ENCODE measurements around the gene BCOR. TPM values are rescaled to one million over a fixed set of nuclear protein-coding genes. Genes with fewer than 3 reads are reported as not detected.

The BCOR gene
- polyA plus RNA-seq, 1 of the 3 experiments (the other 2 are of a cell fraction) = 8.8 TPM

GRCh38 chrX:40055495-40055894, 42.3 kb downstream of the BCOR start:
- H4K20me1 ChIP-seq (ENCODE audit: insufficient read depth) = peaks cover 1% of the 10 kb centered on the region; the same call in 1 of the 2 replicates
- H3K27ac ChIP-seq (ENCODE audit: low read depth in 2 of 2, low read length in 1 of 2) = no peak overlapping the region
- H2AFZ ChIP-seq (ENCODE audit: low read depth) = no peak overlapping the region
- H3K79me2 ChIP-seq (ENCODE audit: insufficient read depth) = no peaks in the 10 kb centered on the region; the same call in 1 of the 2 replicates
- H3K9me2 ChIP-seq = no peaks in the 10 kb centered on the region
- no peak overlapping the region for H3K4me2 ChIP-seq
- ChIA-PET CTCF (no interaction called here), POLR2A (no interaction called here)
- no peak for TF ChIP-seq JUND (IDR thresholded peaks at IDR 0.05)
- no peaks in the 10 kb centered on the region for H3K4me1 ChIP-seq (ENCODE audit: control insufficient read depth in 1 of 2, insufficient read depth in 2 of 2, low read depth in 1 of 2, low read length in 1 of 2)
- no peak overlapping the region for H3K4me3 ChIP-seq (ENCODE audit: low read depth in 2 of 2, low read length in 1 of 2)
- H3K27me3 ChIP-seq (ENCODE audit: insufficient read depth) = no peaks in the 10 kb centered on the region
- no peak for DNase-seq
- no peaks in the 10 kb centered on the region for H3F3A ChIP-seq (replicated peaks; ENCODE audit: insufficient read depth)
- WGBS (ENCODE audit: low lambda C conversion rate) = 49% methylated on average over 6 of the region's 6 CpGs
- H3K9ac ChIP-seq = no peak overlapping the region
- no peaks in the 10 kb centered on the region for H3K9me3 ChIP-seq
- H3K36me3 ChIP-seq (replicated peaks in 1 of 2; ENCODE audit: control insufficient read depth in 1 of 2, insufficient read depth in 2 of 2, low read length in 1 of 2) = peaks cover 42 to 55% of the 10 kb centered on the region in 2 experiments

- DNase-seq = no peak
- Histone ChIP-seq H3K27ac (ENCODE audit: low read depth in 2 of 2, low read length in 1 of 2) (no peak overlapping the region), H3K79me2 (ENCODE audit: insufficient read depth) (no peaks in the 10 kb centered on the region; the same call in 1 of the 2 replicates), H2AFZ (ENCODE audit: low read depth) (no peak overlapping the region), H4K20me1 (ENCODE audit: insufficient read depth) (no peaks in the 10 kb centered on the region), H3K27me3 (ENCODE audit: insufficient read depth) (no peaks in the 10 kb centered on the region), H3K4me1 (ENCODE audit: control insufficient read depth in 1 of 2, insufficient read depth in 2 of 2, low read depth in 1 of 2, low read length in 1 of 2) (no peaks in the 10 kb centered on the region), H3K9me2 (no peaks in the 10 kb centered on the region), H3K9ac (no peak overlapping the region), H3K9me3 (no peaks in the 10 kb centered on the region), H3K4me3 (ENCODE audit: low read depth in 2 of 2, low read length in 1 of 2) (no peak overlapping the region), H3F3A (replicated peaks; ENCODE audit: insufficient read depth) (no peaks in the 10 kb centered on the region), H3K4me2 (no peak overlapping the region), H3K36me3 (replicated peaks in 1 of 2; ENCODE audit: control insufficient read depth in 1 of 2, insufficient read depth in 2 of 2, low read length in 1 of 2) (peaks cover 49 to 57% of the 10 kb centered on the region in 2 experiments)
- ChIA-PET CTCF (no interaction called here), POLR2A (no interaction called here)
- WGBS (ENCODE audit: low lambda C conversion rate) = 64% methylated on average over 1 of the region's 1 CpG
- TF ChIP-seq PBX3 (IDR thresholded peaks at IDR 0.05) = no peak
- TF ChIP-seq POLR2AphosphoS5 (IDR thresholded peaks at IDR 0.05; ENCODE audit: low read depth, low read length) = no peak
- no peak for TF ChIP-seq RCOR1 (IDR thresholded peaks at IDR 0.05; ENCODE audit: low read length)
- TF ChIP-seq RAD21 (IDR thresholded peaks at IDR 0.05; ENCODE audit: low read length) = no peak
- TF ChIP-seq REST (IDR thresholded peaks at IDR 0.05; ENCODE audit: low read depth, low read length) = no peak
- TF ChIP-seq USF1 (IDR thresholded peaks at IDR 0.05; ENCODE audit: borderline replicate concordance, low read depth) = no peak
Observed at GRCh38 chrX:40054793-40055192, 43.0 kb downstream of the BCOR start.
